Caco-2 (cell line): ENCODE measurements around the gene NFE2L1. TPM values are rescaled to one million over a fixed set of nuclear protein-coding genes. Genes with fewer than 3 reads are reported as not detected.

ENCODE experiments used
- BruUV-seq: library from RNA; stranded (reverse); fragments of 400-500 nt; replicated peaks from 2 replicates; lab custom pipeline; 2021; lab: Mats Ljungman, UMichigan
- CTCF ChIA-PET: fragments of 300-600 bp; sonication (Branson Sonifier 250); formaldehyde crosslinking; loops from one replicate; lab custom pipeline; 2022; ENCODE audit warnings: antibody characterized with exemption; lab: Charles Lee
- POLR2A ChIA-PET: fragments of 300-600 bp; sonication (Branson Sonifier 250); formaldehyde crosslinking; loops from one replicate; lab custom pipeline; 2022; ENCODE audit warnings: antibody characterized with exemption; lab: Charles Lee
- DNase-seq, 2 experiments: peaks; one replicate each; pipeline versions ENCODE4 v3.0.0 to v3.0.0-alpha.2; 2020 to 2022
- H3K27me3 ChIP-seq: replicated peaks from 2 replicates; pipeline ENCODE4 v1.6.0; 2011; ENCODE audit warnings: low read length; ENCODE audit not compliant: control insufficient read depth, insufficient read depth
- H3K36me3 ChIP-seq: 2 replicates; pipeline ENCODE4 v1.5.1; 2011; ENCODE audit warnings: low read length; ENCODE audit not compliant: control insufficient read depth, insufficient read depth
- H3K4me1 ChIP-seq: fragments of 250-450 bp; sonication (Bioruptor Pico); 2 replicates; pipeline ENCODE4 v1.5.1; 2020; ENCODE audit warnings: mild to moderate bottlenecking
- H3K4me3 ChIP-seq: 2 replicates; pipeline ENCODE4 v1.5.1; 2011; ENCODE audit warnings: low read depth, mild to moderate bottlenecking, control low read depth, low read length
- H3K9me3 ChIP-seq: fragments of 250-450 bp; sonication (Bioruptor Pico); 2 replicates; pipeline ENCODE4 v1.5.1; 2020; ENCODE audit warnings: mild to moderate bottlenecking, moderate library complexity
- H3K27ac Mint-ChIP-seq: one replicate; pipeline ENCODE4 v1.8.0; 2022; ENCODE audit warnings: mixed read lengths; ENCODE audit not compliant: unreplicated experiment
- H3K27me3 Mint-ChIP-seq: one replicate; pipeline ENCODE4 v1.8.0; 2022; ENCODE audit warnings: mixed read lengths; ENCODE audit not compliant: insufficient read depth, unreplicated experiment
- H3K36me3 Mint-ChIP-seq: one replicate; pipeline ENCODE4 v1.8.0; 2022; ENCODE audit warnings: mild to moderate bottlenecking, mixed read lengths; ENCODE audit not compliant: insufficient read depth, unreplicated experiment
- H3K4me1 Mint-ChIP-seq: one replicate; pipeline ENCODE4 v1.8.0; 2022; ENCODE audit warnings: low read depth, mixed read lengths; ENCODE audit not compliant: unreplicated experiment
- H3K4me3 Mint-ChIP-seq: one replicate; pipeline ENCODE4 v1.8.0; 2022; ENCODE audit warnings: mild to moderate bottlenecking, moderate library complexity, mixed read lengths; ENCODE audit not compliant: unreplicated experiment
- H3K9me3 Mint-ChIP-seq: one replicate; pipeline ENCODE4 v1.8.0; 2022; ENCODE audit warnings: mixed read lengths; ENCODE audit not compliant: unreplicated experiment
- CTCF ChIP-seq, 2 experiments: fragments of 200-600 bp in 1 of 2; IDR thresholded peaks; 1 replicate in 1 of 2; 2 replicates in 1 of 2; pipeline versions ENCODE4 v1.5.1 to v1.8.0; 2011 to 2022; ENCODE audit warnings: antibody characterized with exemption in 1 of 2, control low read depth in 1 of 2, inconsistent platforms in 1 of 2, low read depth in 1 of 2, low read length in 1 of 2, mild to moderate bottlenecking in 1 of 2, moderate library complexity in 1 of 2; ENCODE audit not compliant: insufficient read depth in 1 of 2, severe bottlenecking in 1 of 2, unreplicated experiment in 1 of 2
- intact Hi-C: fragments of 100-400 bp; cut with micrococcal nuclease; formaldehyde crosslinking; loops from one replicate; pipeline ENCODE4 v1.10.0; 2022; ENCODE audit not compliant: unreplicated experiment
- microRNA-seq: library from miRNA; unstranded; fragments of <30 nt; microRNA quantifications from one replicate; pipeline ENCODE4 v1.2.0, GENCODE V29; 2022
- total RNA-seq: library from RNA; stranded (reverse); gene quantifications from 2 replicates; pipeline ENCODE4 v1.2.3, GENCODE V29; 2022

The NFE2L1 gene
- total RNA-seq, 1 experiment from 2014 or later: 356 TPM

GRCh38 chr17:48107137-48108055 lies 59.2 kb downstream of the NFE2L1 start, which contains the start of gene SNX11:
Gene SNX11 (plus strand): TSS chr17:48107766. CDS start chr17:48112044, 4,278 bp downstream.
- Mint-ChIP-seq H3K36me3 (peaks cover 16% of the 10 kb centered on the region), H3K9me3 (no peaks in the 10 kb centered on the region), H3K4me1 (peaks cover 7% of the 10 kb centered on the region), H3K4me3 (peak within 1 kb of the TSS; percentile 95), H3K27ac (peak within 1 kb of the TSS; percentile 95), H3K27me3 (no peaks in the 10 kb centered on the region)
- Histone ChIP-seq H3K36me3 (no peaks in the 10 kb centered on the region), H3K9me3 (no peaks in the 10 kb centered on the region), H3K4me3 (peak within 1 kb of the TSS; percentile 60), H3K4me1 (0 out of 2 replicates have a peak, but pooled peaks cover 6% of the 10 kb centered on the region), H3K27me3 (no peaks in the 10 kb centered on the region)
- BruUV-seq: TSS peak; percentile 89
- intact Hi-C loops: loop anchor here (1.0 to 10.0 kb wide), 2 partner anchors 82 to 273 kb away; partner anchors contain the start of genes LRRC46 and MRPL10
- peak; percentile 100 for DNase-seq
- TF ChIP-seq CTCF (IDR thresholded peaks at IDR 0.05; ENCODE audit: insufficient read depth in 1 of 2, low read depth in 1 of 2, low read length in 1 of 2, severe bottlenecking in 1 of 2, unreplicated experiment in 1 of 2): peak; percentile 33 to 48
- POLR2A ChIA-PET: interaction anchor here (0.6 to 2.9 kb wide), 14 partner anchors 9 to 458 kb away, joined by 3 to 37 read pairs (median 6); partner anchors contain the start of genes CDK5RAP3, KPNB1, NFE2L1 and PNPO
- CTCF ChIA-PET: interaction anchor here (0.5 to 3.8 kb wide), 18 partner anchors 9 to 161 kb away, joined by 3 to 44 read pairs (median 5); partner anchors contain the start of gene NFE2L1

- H3K9me3 Mint-ChIP-seq: no peaks in the 10 kb centered on the region
- DNase-seq: no peak
- BruUV-seq: no TSS peak
- Histone ChIP-seq H3K27me3 (no peaks in the 10 kb centered on the region), H3K9me3 (no peaks in the 10 kb centered on the region), H3K4me3 (no peak overlapping the region), H3K36me3 (no peaks in the 10 kb centered on the region), H3K4me1 (0 out of 2 replicates have a peak, but pooled peaks cover 6% of the 10 kb centered on the region)
- CTCF ChIA-PET: interaction anchor here (1.6 kb wide), 1 partner anchor 42 kb away, joined by 5 read pairs; no protein-coding TSS in a partner anchor
- no peak overlapping the region for H3K4me3 Mint-ChIP-seq
- no peak overlapping the region for H3K27ac Mint-ChIP-seq
- no peak for TF ChIP-seq CTCF (IDR thresholded peaks at IDR 0.05; ENCODE audit: insufficient read depth in 1 of 2, low read depth in 1 of 2, low read length in 1 of 2, severe bottlenecking in 1 of 2, unreplicated experiment in 1 of 2)
- POLR2A ChIA-PET: interaction anchor here (0.5 kb wide), 1 partner anchor 886 kb away, joined by 3 read pairs; no protein-coding TSS in a partner anchor
- intact Hi-C loops: no loop called here
- H3K4me1 Mint-ChIP-seq: peaks cover 7% of the 10 kb centered on the region
- H3K36me3 Mint-ChIP-seq: peaks cover 25% of the 10 kb centered on the region
- no peaks in the 10 kb centered on the region for H3K27me3 Mint-ChIP-seq
These were observed 62.6 kb downstream of the NFE2L1 start for GRCh38 chr17:48110761-48111160.

Small RNA genes within 50 kb of the gene (microRNA-seq; reads per million reads assigned to microRNA genes)
- gene MIR152: 74.7 reads per million, percentile 69 among the genes with 10 or more reads in this experiment

Other genes starting within 250 kb of the NFE2L1 start
- gene OSBPL7, start 226.6 kb upstream of the NFE2L1 start, total RNA-seq: 46.8 and 48.3 TPM in 2 replicates
- gene MRPL10, start 216.8 kb upstream of the NFE2L1 start, total RNA-seq: 159 and 162 TPM in 2 replicates
- gene LRRC46, start 216.7 kb upstream of the NFE2L1 start, total RNA-seq: 1.4 and 2.3 TPM in 2 replicates
- gene SCRN2, start 207.1 kb upstream of the NFE2L1 start, total RNA-seq: 73.6 and 80.8 TPM in 2 replicates
- gene SP6, start 197.2 kb upstream of the NFE2L1 start, total RNA-seq: 20.6 and 25.0 TPM in 2 replicates
- gene SP2, start 152.1 kb upstream of the NFE2L1 start, total RNA-seq: 24.8 and 25.2 TPM in 2 replicates
- gene PNPO, start 106.8 kb upstream of the NFE2L1 start, total RNA-seq: 110 and 118 TPM in 2 replicates
- 24.3 and 30.5 TPM in 2 replicates for gene PRR15L, start 90.5 kb upstream of the NFE2L1 start, total RNA-seq
- 425 and 427 TPM in 2 replicates for gene CDK5RAP3, start 77.2 kb upstream of the NFE2L1 start, total RNA-seq
- gene COPZ2, start 10.6 kb upstream of the NFE2L1 start, total RNA-seq: 2.0 and 6.7 TPM in 2 replicates
- 213 and 214 TPM in 2 replicates for gene CBX1, start 53.1 kb downstream of the NFE2L1 start, total RNA-seq
- 36.7 and 40.7 TPM in 2 replicates for gene SNX11, start 59.4 kb downstream of the NFE2L1 start, total RNA-seq